ENCODE results near the gene DUSP14. TPM values are rescaled to one million over a fixed set of nuclear protein-coding genes. Genes with fewer than 3 reads are reported as not detected.

DUSP14 gene
- total and polyA plus RNA-seq, 2 of the 13 experiments (the other 11 are each of a cell fraction or from before 2014, with no cell fraction given): 33.5 to 39.8 TPM

DNA sequence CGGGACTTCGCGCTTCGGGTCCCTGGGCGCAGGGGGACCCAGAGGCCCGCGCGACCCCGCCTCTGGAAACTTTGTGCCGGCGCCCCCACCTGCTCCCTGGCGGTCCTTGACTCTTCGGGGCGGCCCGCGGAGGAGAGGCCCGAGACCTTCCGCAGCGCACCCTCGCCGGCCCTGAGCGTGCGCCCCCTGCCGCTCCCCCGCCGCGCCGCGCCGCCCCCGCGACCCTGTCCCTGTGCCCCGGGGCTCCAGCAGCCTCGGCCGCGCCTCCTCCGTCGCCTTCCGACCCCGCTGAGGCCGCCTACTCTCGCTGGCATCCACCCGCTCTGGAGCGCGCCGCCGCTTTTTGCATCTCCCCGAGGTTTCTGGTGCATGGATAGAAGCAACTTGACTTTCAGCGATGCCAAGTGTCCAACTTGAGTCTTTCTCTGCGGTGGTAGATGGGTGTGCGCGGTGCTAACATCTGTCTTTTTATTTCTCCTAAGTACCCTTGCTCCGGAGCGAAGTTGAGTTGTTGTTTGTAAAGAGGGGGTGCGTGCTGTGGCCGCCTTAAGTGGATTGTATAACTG is 414 bp downstream of the DUSP14 start (continued):
- TF ChIP-seq, protein P1, sequence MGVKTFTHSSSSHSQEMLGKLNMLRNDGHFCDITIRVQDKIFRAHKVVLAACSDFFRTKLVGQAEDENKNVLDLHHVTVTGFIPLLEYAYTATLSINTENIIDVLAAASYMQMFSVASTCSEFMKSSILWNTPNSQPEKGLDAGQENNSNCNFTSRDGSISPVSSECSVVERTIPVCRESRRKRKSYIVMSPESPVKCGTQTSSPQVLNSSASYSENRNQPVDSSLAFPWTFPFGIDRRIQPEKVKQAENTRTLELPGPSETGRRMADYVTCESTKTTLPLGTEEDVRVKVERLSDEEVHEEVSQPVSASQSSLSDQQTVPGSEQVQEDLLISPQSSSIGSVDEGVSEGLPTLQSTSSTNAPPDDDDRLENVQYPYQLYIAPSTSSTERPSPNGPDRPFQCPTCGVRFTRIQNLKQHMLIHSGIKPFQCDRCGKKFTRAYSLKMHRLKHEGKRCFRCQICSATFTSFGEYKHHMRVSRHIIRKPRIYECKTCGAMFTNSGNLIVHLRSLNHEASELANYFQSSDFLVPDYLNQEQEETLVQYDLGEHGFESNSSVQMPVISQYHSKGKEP (CRISPR knock-in tag; IDR thresholded peaks at IDR 0.05): no peak
- TF ChIP-seq, protein P2, sequence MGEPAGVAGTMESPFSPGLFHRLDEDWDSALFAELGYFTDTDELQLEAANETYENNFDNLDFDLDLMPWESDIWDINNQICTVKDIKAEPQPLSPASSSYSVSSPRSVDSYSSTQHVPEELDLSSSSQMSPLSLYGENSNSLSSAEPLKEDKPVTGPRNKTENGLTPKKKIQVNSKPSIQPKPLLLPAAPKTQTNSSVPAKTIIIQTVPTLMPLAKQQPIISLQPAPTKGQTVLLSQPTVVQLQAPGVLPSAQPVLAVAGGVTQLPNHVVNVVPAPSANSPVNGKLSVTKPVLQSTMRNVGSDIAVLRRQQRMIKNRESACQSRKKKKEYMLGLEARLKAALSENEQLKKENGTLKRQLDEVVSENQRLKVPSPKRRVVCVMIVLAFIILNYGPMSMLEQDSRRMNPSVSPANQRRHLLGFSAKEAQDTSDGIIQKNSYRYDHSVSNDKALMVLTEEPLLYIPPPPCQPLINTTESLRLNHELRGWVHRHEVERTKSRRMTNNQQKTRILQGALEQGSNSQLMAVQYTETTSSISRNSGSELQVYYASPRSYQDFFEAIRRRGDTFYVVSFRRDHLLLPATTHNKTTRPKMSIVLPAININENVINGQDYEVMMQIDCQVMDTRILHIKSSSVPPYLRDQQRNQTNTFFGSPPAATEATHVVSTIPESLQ (CRISPR knock-in tag; conservative IDR thresholded peaks at IDR 0.05): no peak
- TF ChIP-seq SP4 (CRISPR knock-in tag; IDR thresholded peaks at IDR 0.05): no peak
- TF ChIP-seq ZMYM4 (CRISPR knock-in tag; IDR thresholded peaks at IDR 0.05): 0 out of 2 replicates have a peak, but pooled peaks have one; percentile 26
- TF ChIP-seq, protein P3, sequence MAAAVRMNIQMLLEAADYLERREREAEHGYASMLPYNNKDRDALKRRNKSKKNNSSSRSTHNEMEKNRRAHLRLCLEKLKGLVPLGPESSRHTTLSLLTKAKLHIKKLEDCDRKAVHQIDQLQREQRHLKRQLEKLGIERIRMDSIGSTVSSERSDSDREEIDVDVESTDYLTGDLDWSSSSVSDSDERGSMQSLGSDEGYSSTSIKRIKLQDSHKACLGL (CRISPR knock-in tag; IDR thresholded peaks at IDR 0.05): no peak
- no peak for TF ChIP-seq KAT2B (IDR thresholded peaks at IDR 0.05; ENCODE audit: borderline replicate concordance, low read depth, low read length)
- no peak for TF ChIP-seq ZNF30 (CRISPR knock-in tag; IDR thresholded peaks at IDR 0.05)
- TF ChIP-seq ZNF232 (CRISPR knock-in tag; IDR thresholded peaks at IDR 0.05; ENCODE audit: borderline replicate concordance): no peak
- TF ChIP-seq, protein P4, sequence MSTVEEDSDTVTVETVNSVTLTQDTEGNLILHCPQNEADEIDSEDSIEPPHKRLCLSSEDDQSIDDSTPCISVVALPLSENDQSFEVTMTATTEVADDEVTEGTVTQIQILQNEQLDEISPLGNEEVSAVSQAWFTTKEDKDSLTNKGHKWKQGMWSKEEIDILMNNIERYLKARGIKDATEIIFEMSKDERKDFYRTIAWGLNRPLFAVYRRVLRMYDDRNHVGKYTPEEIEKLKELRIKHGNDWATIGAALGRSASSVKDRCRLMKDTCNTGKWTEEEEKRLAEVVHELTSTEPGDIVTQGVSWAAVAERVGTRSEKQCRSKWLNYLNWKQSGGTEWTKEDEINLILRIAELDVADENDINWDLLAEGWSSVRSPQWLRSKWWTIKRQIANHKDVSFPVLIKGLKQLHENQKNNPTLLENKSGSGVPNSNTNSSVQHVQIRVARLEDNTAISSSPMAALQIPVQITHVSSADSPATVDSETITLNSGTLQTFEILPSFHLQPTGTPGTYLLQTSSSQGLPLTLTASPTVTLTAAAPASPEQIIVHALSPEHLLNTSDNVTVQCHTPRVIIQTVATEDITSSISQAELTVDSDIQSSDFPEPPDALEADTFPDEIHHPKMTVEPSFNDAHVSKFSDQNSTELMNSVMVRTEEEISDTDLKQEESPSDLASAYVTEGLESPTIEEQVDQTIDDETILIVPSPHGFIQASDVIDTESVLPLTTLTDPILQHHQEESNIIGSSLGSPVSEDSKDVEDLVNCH (CRISPR knock-in tag; IDR thresholded peaks at IDR 0.05): no peak
- TF ChIP-seq, protein P5, sequence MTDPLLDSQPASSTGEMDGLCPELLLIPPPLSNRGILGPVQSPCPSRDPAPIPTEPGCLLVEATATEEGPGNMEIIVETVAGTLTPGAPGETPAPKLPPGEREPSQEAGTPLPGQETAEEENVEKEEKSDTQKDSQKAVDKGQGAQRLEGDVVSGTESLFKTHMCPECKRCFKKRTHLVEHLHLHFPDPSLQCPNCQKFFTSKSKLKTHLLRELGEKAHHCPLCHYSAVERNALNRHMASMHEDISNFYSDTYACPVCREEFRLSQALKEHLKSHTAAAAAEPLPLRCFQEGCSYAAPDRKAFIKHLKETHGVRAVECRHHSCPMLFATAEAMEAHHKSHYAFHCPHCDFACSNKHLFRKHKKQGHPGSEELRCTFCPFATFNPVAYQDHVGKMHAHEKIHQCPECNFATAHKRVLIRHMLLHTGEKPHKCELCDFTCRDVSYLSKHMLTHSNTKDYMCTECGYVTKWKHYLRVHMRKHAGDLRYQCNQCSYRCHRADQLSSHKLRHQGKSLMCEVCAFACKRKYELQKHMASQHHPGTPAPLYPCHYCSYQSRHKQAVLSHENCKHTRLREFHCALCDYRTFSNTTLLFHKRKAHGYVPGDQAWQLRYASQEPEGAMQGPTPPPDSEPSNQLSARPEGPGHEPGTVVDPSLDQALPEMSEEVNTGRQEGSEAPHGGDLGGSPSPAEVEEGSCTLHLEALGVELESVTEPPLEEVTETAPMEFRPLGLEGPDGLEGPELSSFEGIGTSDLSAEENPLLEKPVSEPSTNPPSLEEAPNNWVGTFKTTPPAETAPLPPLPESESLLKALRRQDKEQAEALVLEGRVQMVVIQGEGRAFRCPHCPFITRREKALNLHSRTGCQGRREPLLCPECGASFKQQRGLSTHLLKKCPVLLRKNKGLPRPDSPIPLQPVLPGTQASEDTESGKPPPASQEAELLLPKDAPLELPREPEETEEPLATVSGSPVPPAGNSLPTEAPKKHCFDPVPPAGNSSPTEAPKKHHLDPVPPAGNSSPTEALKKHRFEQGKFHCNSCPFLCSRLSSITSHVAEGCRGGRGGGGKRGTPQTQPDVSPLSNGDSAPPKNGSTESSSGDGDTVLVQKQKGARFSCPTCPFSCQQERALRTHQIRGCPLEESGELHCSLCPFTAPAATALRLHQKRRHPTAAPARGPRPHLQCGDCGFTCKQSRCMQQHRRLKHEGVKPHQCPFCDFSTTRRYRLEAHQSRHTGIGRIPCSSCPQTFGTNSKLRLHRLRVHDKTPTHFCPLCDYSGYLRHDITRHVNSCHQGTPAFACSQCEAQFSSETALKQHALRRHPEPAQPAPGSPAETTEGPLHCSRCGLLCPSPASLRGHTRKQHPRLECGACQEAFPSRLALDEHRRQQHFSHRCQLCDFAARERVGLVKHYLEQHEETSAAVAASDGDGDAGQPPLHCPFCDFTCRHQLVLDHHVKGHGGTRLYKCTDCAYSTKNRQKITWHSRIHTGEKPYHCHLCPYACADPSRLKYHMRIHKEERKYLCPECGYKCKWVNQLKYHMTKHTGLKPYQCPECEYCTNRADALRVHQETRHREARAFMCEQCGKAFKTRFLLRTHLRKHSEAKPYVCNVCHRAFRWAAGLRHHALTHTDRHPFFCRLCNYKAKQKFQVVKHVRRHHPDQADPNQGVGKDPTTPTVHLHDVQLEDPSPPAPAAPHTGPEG (CRISPR knock-in tag; IDR thresholded peaks at IDR 0.05): no peak
- no peak for TF ChIP-seq CBFB (CRISPR knock-in tag; IDR thresholded peaks at IDR 0.05)
- no peak for TF ChIP-seq ZNF629 (CRISPR knock-in tag; conservative IDR thresholded peaks at IDR 0.05)
- no peak for TF ChIP-seq DNMT1 (CRISPR knock-in tag; IDR thresholded peaks at IDR 0.05)
- 0 out of 2 replicates have a peak, but pooled peaks have one; percentile 16 for TF ChIP-seq NR2C2 (CRISPR knock-in tag; IDR thresholded peaks at IDR 0.05; ENCODE audit: borderline replicate concordance)
- TF ChIP-seq FOXA3 (CRISPR knock-in tag; IDR thresholded peaks at IDR 0.05): no peak

Data from HepG2 (cell line).